Epithelial cell of prostate (primary cell): ENCODE results near the gene AHNAK2.
A peak's percentile ranks its signal among the peaks of the same experiment; 100 is the strongest.

Experiments
- DNase-seq: peaks from one replicate; pipeline ENCODE4 v3.0.0-alpha.2; 2011; ENCODE audit warnings: low read depth, low spot score
- H3K27ac ChIP-seq: fragments of 450-650 bp; 2 replicates; pipeline ENCODE4 v1.5.1; 2017; ENCODE audit warnings: mild to moderate bottlenecking

AHNAK2 gene

DNA sequence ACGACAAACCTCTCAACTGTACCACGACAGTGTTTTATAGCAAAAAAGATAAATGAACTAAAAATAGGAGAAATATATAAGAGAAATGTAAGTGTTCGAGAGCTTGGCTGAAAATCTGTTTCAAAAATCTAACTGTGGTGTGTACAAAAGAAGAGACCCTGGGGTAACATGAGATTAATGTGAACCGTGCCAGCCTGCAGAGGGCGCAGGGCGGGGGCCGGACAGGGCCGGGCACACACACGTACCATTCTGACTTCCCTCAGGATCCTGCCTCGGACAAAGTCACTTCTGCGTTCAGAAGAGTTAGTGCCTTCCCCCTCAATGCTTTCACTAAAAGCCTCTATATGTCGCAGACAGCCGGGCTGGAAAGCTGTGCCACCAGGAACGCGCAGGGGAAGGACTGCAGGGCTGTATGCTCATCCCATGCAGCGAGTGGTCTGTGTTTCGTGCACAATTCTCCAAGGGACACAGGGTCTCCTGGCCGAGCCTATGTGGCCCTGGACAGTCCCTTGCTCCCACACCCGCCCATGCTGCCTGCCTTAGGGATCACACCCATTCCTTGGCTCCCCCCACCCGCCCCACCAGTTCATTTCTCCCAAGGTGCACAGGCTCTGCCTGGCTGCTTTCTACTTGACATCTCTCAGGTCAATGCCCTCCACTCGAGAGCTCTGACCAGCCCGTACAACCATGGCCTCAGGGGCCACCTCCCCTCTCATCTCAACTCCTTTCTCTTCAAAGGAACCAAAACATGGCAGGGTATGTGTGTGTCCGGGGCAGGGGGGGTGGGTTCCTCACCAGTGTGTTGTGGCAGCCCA, 34.2 kb upstream of the AHNAK2 start:
- DNase-seq = no peak
- H3K27ac ChIP-seq = no peak overlapping the region

DNA sequence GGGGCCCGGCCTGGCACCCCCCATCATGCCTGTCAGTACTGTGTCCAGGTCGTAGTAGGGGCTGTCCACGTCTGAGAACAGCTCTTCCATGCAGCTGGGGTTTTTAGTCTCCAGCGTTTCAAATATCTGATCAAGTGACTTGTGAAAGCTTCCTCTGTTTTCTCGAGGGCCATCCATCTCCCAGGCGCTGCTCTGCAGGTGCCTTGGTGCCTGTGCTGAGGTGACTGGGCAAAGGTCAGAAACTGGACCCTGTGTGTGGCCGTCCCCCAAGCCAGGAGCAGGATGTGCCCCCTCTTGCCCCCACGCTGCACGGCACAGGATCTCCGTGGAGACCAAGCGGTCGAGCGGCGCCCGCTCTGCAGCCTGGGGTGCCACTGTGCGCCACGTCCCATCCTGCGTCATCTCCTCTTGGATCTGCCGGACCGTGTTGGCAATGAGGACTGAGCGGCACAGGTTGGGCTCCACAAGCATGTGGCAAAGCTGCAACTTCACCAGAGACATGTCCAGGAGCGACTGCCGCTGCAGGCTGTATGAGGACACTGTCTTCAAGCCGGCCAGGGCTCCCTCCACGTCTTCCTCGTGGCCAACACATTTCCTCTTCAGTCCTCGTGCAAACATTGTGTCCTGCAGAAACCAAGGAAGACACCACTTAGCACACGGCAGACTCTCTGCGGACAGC, 33.3 kb upstream of the AHNAK2 start:
- no peak for DNase-seq
- no peak overlapping the region for H3K27ac ChIP-seq

GRCh38 chr14:105010891-105011291, 32.7 kb upstream of the AHNAK2 start:
- H3K27ac ChIP-seq = no peak overlapping the region
- no peak for DNase-seq

DNA sequence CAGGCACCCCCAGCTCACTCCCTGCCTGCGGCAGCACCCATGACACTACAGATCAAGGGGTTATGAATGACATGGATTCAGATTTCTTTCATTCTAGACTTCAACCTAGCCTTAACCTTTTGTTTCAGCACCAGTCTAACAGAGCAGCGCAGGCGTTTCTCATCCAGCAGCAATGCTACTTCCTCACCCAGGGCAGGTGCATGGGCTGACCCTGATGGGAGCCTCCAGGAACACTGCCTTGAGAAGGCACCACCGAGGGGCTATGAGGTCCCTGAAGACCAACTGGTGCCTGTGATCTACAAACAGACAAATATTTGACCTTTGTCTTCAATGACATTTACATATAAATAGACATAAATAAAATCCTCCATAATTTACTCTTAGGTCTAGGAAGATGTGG, 31.9 kb upstream of the AHNAK2 start:
- H3K27ac ChIP-seq = no peak overlapping the region
- DNase-seq = no peak

DNA sequence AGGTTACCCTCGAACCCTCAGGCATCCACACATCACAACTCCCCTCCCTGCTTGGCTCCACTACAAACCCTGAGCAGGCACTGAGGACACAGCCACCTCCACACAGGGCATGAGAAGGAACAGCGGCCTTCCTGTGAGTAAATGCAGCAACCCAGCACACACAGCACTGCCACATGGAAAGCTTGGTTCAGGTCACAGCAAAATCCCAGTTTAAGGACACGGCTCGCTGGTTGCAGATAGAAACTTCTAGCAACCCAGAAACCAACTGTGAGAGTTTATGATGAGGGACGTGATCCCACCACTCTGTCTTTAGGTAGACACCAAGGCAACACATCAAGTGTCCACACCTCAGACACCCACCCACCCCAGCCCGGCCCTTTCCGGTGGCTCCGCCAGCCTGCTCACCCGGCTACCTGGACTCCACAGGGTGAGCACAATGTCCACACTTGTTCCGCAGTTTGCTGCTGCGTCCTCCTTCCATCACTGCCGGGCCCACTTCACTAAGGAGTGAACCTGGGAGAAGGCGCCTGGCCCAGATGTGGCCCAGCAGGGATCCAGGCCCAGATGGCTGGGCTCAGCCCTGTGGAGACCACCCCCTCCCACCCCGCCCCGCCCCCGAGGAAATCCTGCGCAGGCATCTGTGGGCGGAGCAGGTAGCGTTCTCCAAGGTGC, 29.6 kb upstream of the AHNAK2 start:
- no peak overlapping the region for H3K27ac ChIP-seq
- no peak for DNase-seq

- DNase-seq = no peak
- H3K27ac ChIP-seq = no peak overlapping the region
Observed at GRCh38 chr14:105006831-105007592, 28.8 kb upstream of the AHNAK2 start.

DNA sequence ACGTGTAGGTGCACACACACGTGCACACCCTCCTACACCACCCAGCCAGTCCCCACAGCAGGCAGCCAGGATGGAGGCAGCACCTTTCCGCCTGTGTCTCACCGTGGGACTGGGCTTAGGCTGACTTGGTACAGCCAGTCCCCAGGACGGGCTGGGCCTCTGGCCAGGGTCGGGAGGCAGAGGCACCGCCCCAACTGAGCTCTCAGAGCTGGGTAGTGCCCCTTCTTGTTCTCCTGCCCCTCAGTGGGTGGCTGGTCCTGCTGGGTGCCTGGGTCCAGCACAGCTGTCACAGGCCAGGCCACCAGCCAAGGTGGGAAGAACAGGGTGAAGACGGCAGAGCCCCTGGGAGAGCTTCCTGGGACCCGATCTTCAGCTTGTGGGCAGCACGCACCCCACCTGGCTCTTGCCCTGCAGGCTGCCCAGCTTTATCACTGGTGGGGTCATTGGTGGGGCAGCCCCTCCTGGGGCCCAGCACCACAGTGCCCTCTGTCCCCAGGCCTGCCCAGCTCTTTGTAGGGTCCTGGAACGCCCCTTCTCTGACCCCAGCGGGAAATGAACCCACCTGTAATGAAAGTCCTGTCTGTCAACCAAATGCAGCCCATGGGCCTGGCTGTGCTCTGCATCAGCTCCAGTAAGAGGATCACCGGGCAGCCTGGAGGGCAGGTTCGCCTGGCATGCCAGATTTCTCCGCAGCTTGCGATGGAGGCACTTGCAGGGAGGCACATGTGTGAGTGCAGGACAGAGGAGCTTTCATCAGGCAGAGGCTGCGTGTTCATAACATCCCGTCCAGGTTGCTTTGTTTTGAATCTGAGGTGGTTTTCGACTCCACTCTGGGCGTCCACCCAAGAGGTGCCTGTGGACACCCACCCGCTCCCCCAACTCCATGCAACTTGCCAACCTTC, 28.0 kb upstream of the AHNAK2 start:
- H3K27ac ChIP-seq = no peak overlapping the region
- no peak for DNase-seq

DNA sequence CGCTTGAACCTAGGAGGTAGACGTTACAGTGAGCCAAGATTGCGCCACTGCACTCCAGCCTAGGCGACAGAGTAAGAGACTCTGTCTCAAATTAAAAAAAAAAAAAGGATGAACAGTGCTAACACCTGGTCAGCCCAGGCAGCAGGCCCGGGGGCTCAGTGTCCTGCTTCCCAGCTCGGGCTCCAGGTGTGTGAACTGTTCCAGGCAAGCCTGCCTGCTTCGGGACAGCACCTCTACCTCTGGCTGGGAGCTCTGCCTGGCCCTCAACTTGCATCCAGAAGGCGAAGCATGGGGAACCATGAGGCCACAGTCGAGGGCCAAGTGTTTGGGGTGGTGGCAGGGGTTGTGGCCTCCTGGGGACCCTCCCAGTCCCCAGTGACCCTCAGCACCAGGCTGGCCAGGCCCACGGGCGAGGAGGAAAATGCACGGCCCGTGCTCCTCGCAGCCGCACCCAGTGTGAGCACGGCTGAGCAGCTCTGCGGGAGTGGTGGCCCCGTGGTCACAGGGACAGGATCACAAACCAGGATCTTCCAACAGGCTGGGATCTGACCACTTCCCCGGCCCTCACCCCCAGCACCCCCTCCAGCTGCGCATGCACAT, 27.3 kb upstream of the AHNAK2 start:
- DNase-seq = no peak
- peak overlapping the region; percentile 51 for H3K27ac ChIP-seq

- DNase-seq = no peak
- H3K27ac ChIP-seq = no peak overlapping the region
Observed at GRCh38 chr14:104999361-104999760, 21.2 kb upstream of the AHNAK2 start.

GRCh38 chr14:104998801-104999200, 20.6 kb upstream of the AHNAK2 start:
- DNase-seq = no peak
- H3K27ac ChIP-seq = no peak overlapping the region

DNA sequence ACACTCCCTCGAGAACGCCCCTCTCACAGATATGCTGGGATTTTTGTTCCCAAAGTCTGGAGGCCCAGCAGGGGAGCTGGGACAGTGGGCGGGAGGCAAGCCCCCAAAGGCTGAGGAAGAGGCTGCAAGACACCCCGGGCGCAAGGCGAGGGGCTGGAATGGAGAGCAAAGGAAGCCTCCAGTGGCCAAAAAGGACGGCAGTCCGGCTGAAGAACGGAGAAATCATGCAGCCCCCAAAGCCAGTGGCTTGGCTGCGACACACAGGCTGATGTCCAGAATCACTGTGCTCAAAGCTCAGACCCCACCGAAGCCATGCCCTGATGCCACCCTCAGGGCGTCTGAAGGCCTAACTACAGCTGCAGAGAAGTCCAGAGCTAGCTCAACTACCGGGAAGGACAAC, 18.3 kb upstream of the AHNAK2 start:
- no peak for DNase-seq

GRCh38 chr14:104996032-104996431, 17.9 kb upstream of the AHNAK2 start:
- DNase-seq = no peak
- no peak overlapping the region for H3K27ac ChIP-seq

More for the DNA sequence above, 18.3 kb upstream of the AHNAK2 start:
- H3K27ac ChIP-seq = no peak overlapping the region

GRCh38 chr14:104994978-104995377, 16.8 kb upstream of the AHNAK2 start:
- no peak overlapping the region for H3K27ac ChIP-seq
- no peak for DNase-seq

- DNase-seq = no peak
Observed at GRCh38 chr14:104993808-104994591, 15.8 kb upstream of the AHNAK2 start.

DNA sequence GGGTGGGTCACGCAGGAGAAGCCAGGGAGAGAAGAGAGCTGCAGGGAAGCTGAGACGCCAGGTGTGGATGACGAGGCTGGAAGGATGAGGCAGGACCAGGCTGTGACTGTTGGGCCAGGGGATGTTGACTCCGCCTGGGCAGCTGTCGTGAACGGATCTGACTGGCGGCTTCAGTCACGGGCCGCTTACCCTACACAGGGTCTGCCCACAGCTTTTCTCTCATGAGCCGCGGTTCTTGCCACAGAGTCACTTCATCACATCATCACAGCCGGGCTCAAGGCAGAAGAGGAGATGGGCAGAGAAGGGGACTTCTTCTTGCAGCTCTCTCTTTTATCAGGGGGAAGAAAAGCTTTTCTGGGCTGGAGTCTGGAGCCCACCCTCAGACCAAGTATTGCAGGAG, 15.1 kb upstream of the AHNAK2 start:
- no peak overlapping the region for H3K27ac ChIP-seq
- DNase-seq = no peak

More at GRCh38 chr14:104993808-104994591, 15.8 kb upstream of the AHNAK2 start:
- H3K27ac ChIP-seq = no peak overlapping the region

DNA sequence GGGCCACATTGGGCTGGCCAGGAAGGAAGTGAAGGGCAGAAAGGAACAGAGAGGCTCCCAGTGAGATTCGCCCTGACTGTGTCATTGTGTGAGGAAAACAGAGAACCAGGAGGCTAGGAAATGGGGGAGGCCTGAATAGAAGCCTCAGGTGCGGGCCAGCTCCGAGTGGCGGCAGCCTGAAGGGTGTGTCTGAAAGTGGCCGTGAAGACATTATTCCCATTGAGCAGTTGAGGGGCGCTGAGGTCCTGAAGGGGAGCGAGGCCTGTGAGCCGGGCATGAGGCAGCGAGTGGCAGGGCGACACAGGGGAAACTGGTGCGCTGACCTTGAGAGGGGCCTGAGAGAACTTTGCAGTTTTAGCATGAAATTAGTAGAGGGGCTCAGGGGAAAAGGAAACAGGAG, 14.3 kb upstream of the AHNAK2 start:
- no peak for DNase-seq
- no peak overlapping the region for H3K27ac ChIP-seq

- DNase-seq = no peak
- no peak overlapping the region for H3K27ac ChIP-seq
Observed at GRCh38 chr14:104991896-104992230, 13.7 kb upstream of the AHNAK2 start.

DNA sequence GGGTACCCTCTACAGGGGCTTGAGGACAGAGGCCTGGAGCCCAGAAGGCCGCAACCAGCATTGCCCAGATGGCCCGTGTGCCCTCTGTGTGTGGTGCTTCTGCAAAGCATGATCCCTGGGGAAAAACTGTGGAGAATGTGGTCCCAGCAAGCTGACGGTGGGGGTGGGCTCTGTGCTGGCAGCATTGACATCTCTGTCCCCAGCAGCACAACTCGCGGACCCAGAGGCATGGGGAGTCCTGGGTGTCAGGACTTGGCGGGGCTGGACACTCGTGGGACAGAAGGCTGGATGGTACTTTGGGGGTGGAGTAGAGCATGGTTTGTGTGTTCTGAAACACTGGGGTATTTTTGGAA, 11.8 kb upstream of the AHNAK2 start:
- no peak overlapping the region for H3K27ac ChIP-seq
- DNase-seq = no peak
